NCI-H1436 treated with DMSO at 0.1 percent for 48 hours (cell line): ENCODE measurements around the gene ITGAE.

Source experiments
- DNase-seq: peaks from one replicate; lab custom pipeline; 2025; lab: John Stamatoyannopoulos, UW

ITGAE gene

GRCh38 chr17:3817851-3818605 lies 17.0 kb upstream of the ITGAE start:
- DNase-seq: no peak

GRCh38 chr17:3815925-3816324 lies 14.9 kb upstream of the ITGAE start:
- DNase-seq: no peak

- DNase-seq: no peak
Observed at GRCh38 chr17:3815122-3815521, 14.1 kb upstream of the ITGAE start.

DNA sequence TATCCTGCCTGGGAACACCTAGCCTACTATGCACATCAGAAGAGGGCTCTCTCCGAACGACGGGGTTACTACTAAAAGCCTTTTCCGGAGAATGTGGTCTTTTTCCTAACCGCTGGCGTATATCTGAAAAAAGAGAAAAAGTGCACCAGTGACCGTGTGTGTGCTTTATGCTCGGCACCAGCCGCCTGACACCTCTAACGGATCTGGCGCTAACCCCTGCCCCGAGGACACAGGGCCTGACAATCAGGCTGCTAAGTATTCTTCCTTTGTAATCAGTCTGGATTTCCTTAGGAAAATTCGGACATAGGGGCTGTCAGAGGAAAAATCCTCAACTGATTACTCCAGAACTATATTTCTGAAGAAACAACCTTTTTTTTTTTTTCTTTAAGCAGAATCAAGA lies 13.4 kb upstream of the ITGAE start:
- no peak for DNase-seq

- DNase-seq: no peak
Observed at GRCh38 chr17:3813171-3813570, 12.2 kb upstream of the ITGAE start.

DNA sequence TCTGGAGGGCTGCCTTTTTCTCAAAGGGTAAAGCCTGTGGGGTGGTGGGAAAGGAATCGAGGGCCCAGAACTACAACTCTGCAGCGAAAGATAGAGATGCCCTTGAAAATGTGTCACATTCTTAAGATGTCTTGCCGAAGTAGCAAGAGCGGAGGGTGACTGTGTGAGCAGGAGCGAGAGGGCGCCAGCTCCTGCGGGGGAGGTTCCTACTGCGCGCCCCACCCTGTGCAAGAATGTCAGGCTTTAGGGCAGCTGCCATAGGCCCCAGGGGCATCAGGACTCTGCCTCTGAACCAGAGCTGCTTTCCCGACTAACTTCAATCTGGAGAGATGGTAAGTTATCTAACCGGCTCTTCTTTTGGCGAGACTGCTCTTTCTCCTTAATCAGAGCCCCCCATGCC lies 11.8 kb upstream of the ITGAE start:
- no peak for DNase-seq

GRCh38 chr17:3812284-3812683 lies 11.3 kb upstream of the ITGAE start:
- no peak for DNase-seq

DNA sequence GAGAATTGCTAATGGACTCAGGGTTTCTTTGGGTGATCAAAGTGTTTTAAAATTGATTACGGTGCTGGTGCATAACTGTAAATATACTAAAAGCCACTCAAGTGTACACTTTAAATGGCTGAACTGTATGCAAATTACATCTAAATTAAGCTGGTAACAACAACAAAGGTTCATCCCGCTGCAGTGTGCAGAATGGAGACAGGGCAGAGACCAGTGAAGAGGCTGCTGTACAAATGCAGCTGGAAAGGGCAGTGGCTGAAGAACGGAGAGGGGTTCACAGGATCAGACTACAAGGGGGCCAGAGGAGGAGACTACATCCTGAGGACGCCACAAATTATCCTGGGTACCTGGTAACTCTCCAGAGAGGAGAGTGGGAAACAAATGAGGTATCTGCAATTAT lies 9.0 kb upstream of the ITGAE start:
- no peak for DNase-seq

DNA sequence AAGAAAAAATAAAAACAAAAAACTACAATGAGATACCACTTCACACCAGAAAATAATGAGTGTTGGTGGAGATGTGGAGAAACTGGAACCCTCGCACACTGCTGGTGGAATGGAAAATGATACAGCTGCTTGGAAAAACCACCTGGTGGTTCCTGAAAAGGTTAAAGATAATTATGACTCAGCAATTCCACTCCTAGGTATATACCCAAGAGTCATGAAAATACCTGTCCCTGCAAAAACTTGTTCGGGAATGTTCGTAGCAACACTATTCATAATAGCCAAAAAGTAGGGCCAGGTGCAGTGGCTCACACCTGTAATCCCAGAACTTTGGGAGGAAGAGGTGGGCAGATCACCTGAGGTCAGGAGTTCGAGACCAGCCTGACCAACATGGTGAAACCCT lies 8.1 kb upstream of the ITGAE start:
- DNase-seq: no peak

DNA sequence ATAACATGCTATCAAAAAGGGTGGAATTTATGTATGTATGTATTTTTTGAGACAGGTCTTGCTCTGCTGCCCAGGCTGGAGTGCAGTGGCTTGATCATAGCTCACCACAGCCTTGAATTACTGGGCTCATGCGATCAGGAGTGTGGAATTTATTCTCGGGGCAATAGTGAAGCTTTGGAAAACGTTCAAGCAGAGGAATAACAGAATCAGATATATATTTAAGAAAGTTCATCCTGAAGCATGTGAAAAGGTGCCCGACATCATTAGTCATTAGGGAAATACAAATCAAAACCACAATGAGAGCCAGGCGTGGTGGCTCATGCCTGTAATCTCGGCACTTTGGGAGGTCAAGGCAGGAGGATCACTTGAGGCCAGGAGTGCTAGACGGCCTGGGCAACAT lies 7.7 kb upstream of the ITGAE start:
- no peak for DNase-seq

DNA sequence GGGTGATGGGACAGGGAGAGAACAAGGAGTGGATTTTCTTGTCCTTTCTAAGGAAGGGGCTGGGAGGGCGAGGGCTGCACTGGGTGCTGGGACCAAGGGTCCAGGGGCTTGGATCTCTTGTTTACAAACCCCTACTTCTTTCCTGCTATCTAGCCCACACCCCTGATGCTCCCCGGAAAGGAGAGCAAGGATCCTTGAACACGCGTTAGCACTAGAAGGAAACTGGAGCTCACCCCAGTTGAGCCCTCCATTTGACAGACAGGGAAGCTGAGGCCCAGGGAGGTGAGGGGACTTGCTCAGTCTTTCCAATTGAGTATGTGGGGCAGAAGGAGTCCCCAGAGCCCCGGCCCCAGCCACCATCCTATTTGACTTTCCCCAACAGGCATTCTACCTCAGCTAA lies 4.6 kb upstream of the ITGAE start:
- DNase-seq: no peak

DNA sequence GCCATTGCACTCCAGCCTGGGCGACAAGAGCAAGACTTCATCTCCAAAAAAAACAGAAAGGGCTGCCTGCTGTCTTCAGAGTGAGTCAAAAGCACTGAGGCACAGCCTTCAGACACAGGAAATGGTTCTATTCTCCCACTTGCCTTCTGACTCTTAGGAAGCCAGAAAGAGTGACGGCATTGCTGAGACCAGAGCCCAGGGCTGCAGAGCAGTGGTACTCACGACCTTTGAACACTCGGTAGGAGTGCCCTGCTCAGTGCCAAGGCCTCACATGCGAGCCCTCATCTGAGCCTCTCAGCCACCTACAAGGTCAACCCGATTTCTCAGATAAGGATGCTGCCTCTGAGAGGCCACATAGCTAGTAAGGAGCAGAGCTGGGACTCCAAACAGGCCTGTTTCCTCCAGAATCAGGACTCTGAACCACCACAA lies 3.5 kb upstream of the ITGAE start:
- DNase-seq: no peak

- DNase-seq: no peak
Observed at GRCh38 chr17:3803308-3803640, 2.3 kb upstream of the ITGAE start.

DNA sequence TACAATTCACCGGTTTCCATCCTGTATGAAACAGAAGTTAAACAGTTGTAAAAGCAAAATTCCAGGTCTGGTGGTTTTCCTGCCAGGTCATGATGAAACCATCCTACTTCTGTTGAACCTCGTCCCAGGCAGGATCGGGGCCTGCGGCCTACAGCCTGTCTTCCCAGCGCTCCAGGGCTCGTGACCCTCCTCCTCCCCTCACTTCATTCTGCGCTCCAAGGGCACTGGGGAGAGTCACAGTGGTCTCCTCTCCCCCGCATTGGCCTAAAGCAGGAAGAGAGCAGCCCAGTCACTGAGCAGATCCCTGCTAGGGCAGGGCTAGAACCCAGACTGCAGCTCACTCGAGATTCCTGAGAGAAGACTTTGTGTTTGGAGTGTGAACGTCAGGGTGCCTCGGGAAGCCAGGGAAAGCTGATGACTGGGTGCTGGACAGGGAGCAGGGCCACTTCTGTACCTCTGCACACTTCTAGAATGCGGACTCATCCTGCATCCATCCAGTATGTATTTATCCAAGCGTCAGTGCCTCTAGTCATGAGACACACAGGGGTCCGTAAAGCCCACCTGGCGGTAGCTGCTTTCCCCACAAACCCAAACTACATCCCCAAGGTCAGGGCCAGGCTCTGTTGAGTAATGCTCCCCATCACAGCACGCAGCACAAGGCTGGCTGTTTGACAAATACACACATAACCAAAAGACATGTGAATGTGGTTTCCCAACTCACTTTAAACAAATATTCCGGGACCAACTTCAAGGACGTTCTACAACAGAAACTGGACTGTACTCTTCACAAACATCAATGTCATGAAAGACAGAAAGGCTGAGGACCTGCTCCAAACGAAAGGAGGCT lies 1.7 kb upstream of the ITGAE start:
- DNase-seq: no peak

DNA sequence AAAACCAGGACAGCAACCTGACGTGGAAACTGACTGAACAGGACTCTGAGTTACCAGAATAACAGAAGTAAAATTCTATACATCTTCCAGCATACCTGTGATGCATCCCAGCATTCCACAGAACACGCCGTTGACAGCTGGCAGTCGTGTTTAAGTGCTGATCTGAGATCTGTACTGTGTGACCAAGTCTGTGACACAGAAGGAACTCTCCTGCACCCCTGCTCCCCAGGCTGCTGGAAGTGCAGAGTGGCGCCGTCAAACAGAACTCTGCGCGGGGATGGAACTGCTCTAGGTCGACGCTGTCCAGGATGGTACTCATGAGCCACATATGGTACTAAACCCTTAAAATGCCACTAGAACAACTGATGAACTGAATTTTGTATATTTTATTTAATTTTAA lies 804 bp upstream of the ITGAE start:
- no peak for DNase-seq

GRCh38 chr17:3801347-3801746 lies 359 bp upstream of the ITGAE start:
- no peak for DNase-seq

- DNase-seq: no peak
Observed at GRCh38 chr17:3799181-3799945, 1.6 kb downstream of the ITGAE start.

- DNase-seq: no peak
Observed at GRCh38 chr17:3798273-3799180, 2.5 kb downstream of the ITGAE start.

DNA sequence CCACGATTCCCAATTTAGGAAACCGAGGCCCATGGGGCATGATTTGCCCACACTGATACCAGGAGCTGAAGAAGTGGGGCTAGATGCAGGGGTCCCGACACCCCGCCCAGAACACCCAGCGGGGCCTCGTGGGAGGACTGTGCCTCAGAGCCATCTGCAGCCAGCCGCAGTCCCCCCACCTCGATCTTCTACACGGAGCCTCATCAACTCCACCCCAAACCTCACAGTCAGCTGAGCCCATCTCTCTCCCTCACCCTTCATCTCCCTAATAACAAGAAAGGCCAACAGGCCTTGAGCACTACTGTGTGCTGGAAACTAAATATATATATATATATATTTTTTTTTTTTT lies 4.2 kb downstream of the ITGAE start:
- no peak for DNase-seq

- no peak for DNase-seq
Observed at GRCh38 chr17:3796110-3796821, 4.7 kb downstream of the ITGAE start.

DNA sequence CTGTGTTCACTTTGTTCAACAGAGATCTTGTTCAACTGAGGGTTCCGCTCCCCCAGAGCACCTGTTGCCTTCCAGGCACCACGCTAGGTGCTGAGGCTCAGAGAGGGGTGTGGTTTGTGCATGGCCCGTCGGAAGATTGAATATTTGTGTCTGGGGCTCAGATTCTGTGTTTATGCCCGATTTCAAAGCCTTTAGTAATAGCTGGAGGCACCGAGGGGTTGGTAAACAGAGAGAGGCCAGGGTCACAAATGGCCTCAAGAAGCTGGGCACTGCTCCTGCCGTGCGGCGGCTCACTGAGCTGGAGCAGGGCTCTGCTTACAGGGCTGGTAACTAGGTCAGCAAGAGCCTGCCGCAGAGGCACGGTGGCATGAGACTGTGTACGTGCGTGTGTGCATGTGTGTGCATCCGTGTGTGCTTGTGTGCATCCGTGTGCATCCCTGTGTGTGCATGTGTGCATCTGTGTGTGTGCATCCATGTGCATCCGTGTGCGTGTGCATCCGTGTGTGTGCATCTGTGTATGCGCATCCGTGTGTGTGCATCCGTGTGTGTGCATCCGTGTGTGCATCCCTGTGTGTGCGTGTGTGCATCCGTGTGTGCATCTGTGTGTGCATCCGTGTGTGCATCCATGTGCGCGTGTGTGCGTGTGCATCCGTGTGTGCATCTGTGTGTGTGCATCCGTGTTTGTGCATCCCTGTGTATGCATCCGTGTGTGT lies 5.4 kb downstream of the ITGAE start:
- DNase-seq: no peak
